Right atrium auricular region (tissue), 2 donors: ENCODE data around the gene ZNF385D. TPM values are rescaled to one million over a fixed set of nuclear protein-coding genes. Genes with fewer than 3 reads are reported as not detected.

ENCODE experiments used
- DNase-seq: peaks from one replicate; pipeline ENCODE4 v3.0.0-alpha.2; 2019; ENCODE audit warnings: low spot score
- H3K27ac ChIP-seq, 2 donors: fragments of 200-600 bp; sonication (generic); 1 replicate in 1 of 2; 2 replicates in 1 of 2; pipeline ENCODE4 v1.5.1; 2016 to 2019
- H3K27me3 ChIP-seq, 2 donors: fragments of 200-600 bp; sonication (generic); one replicate each; pipeline versions ENCODE4 v1.5.1 to v1.6.0; 2017 to 2019
- H3K36me3 ChIP-seq: fragments of 200-600 bp; sonication (generic); one replicate; pipeline ENCODE4 v1.5.1; 2016
- H3K4me1 ChIP-seq, 2 donors: fragments of 200-600 bp; sonication (generic); one replicate each; pipeline versions ENCODE4 v1.5.1 to v1.6.0; 2017 to 2019
- H3K4me3 ChIP-seq, 2 donors: fragments of 200-600 bp; sonication (generic); 1 replicate in 1 of 2; 2 replicates in 1 of 2; pipeline ENCODE4 v1.5.1; 2017 to 2019; ENCODE audit warnings: mild to moderate bottlenecking in 1 of 2, moderate library complexity in 1 of 2
- H3K9me3 ChIP-seq, 2 donors: fragments of 200-600 bp; sonication (generic); one replicate each; pipeline ENCODE4 v1.5.1; 2019
- total RNA-seq, 2 donors: library from RNA; depleted of rRNA; stranded (reverse); fragments of >200 nt; gene quantifications; one replicate each; pipeline ENCODE4 v1.1.0, GENCODE V29; 2016
- TF ChIP-seq, protein P1 (sequence below), 2 donors: fragments of 200-600 bp; sonication (generic); IDR thresholded peaks; one replicate each; pipeline ENCODE4 v1.5.1; 2019; ENCODE audit warnings: antibody characterized with exemption in 2 of 2

The ZNF385D gene
- total RNA-seq, 2 donors from 2014 or later, result 0.59 to 1.1 TPM

DNA sequence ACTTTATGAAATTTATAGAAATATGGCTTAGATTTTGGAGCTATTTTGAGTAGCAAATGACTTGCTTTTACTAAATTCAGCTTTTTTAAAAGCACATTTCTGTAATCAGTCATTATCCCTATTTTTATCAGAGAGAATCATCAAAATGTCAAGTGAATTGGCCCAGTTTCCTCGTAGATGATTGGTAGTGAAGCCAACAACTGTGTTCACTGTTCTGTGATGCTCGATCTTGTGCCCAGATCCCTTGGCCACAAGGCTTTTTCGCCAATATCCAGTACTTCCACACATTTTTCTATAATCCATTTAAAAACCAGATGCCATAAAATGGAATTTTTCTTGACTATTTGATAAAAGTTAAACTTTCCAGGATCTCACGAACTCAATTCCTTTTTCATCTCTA is 336.5 kb downstream of the ZNF385D start:
- no peaks in the 10 kb centered on the region for H3K4me1 ChIP-seq
- H3K27ac ChIP-seq, result no peak overlapping the region
- no peaks in the 10 kb centered on the region for H3K9me3 ChIP-seq
- TF ChIP-seq, protein P1, sequence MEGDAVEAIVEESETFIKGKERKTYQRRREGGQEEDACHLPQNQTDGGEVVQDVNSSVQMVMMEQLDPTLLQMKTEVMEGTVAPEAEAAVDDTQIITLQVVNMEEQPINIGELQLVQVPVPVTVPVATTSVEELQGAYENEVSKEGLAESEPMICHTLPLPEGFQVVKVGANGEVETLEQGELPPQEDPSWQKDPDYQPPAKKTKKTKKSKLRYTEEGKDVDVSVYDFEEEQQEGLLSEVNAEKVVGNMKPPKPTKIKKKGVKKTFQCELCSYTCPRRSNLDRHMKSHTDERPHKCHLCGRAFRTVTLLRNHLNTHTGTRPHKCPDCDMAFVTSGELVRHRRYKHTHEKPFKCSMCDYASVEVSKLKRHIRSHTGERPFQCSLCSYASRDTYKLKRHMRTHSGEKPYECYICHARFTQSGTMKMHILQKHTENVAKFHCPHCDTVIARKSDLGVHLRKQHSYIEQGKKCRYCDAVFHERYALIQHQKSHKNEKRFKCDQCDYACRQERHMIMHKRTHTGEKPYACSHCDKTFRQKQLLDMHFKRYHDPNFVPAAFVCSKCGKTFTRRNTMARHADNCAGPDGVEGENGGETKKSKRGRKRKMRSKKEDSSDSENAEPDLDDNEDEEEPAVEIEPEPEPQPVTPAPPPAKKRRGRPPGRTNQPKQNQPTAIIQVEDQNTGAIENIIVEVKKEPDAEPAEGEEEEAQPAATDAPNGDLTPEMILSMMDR (IDR thresholded peaks at IDR 0.05), result no peak
- no peak for DNase-seq
- H3K27me3 ChIP-seq, result no peaks in the 10 kb centered on the region
- H3K4me3 ChIP-seq, result no peak overlapping the region
- H3K36me3 ChIP-seq, result no peaks in the 10 kb centered on the region

DNA sequence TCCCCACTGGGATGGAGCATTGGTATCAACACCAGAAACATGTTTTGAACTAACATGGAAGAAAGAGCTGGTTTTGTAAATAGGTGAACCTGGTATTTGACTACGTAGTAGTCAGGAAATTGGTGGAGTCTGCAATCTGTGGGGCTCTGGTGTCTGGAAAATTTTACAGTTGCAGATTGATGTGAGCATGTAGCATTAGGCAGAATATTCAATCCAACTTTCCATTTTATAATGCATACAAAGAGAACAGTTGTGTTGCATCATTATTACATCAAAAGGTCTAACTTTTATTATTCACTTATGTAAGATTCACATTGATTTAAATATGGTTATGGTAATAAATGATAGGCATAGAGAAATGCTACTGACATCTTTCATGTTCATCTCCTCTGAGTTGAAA is 340.0 kb downstream of the ZNF385D start:
- Histone ChIP-seq H3K27me3 (no peaks in the 10 kb centered on the region), H3K4me3 (no peak overlapping the region), H3K4me1 (no peaks in the 10 kb centered on the region), H3K36me3 (no peaks in the 10 kb centered on the region), H3K27ac (no peak overlapping the region), H3K9me3 (no peaks in the 10 kb centered on the region)
- TF ChIP-seq, protein P1 (IDR thresholded peaks at IDR 0.05), result no peak
- DNase-seq, result no peak

DNA sequence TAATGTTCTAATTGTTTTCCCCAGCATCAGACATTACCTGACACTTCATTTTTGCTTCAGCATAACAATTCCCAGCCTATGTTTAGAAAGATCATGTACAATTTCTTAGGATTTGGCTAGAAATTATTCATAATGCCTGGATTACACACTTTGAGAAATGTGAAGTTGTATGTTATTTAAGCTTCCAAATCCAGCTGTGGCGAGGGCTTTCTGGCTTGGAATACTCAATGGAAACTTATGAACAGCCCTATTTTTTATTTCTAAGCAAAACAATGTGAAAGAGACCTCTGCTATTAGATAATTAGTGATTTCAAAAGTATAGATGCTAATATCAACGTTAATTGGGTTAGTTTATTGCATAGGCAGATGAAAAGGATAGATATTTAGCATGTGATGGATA is 341.6 kb downstream of the ZNF385D start:
- no peaks in the 10 kb centered on the region for H3K27me3 ChIP-seq
- no peak overlapping the region for H3K4me3 ChIP-seq
- H3K36me3 ChIP-seq, result no peaks in the 10 kb centered on the region
- no peak overlapping the region for H3K27ac ChIP-seq
- peaks cover 0 to 2% of the 10 kb centered on the region in 2 donors for H3K9me3 ChIP-seq
- TF ChIP-seq, protein P1 (IDR thresholded peaks at IDR 0.05), result no peak
- H3K4me1 ChIP-seq, result no peaks in the 10 kb centered on the region
- DNase-seq, result no peak

DNA sequence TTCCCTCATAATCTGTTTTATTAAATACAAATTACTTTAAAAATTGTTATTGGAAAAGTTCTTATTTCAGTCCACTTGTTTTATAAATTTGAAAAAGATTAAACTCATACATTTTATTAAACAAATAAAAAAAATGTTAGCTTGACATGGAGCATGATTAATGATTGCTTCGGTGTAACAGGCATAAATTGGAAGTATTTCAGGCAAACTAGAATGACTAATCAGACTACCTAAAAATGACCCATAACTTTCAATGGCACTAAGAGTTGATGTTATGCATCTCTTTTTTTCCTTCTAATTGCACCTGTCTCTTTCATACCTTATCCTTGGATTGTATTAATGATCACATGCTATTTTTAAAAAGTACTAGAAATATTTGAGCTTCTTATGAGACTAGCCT is 343.3 kb downstream of the ZNF385D start:
- H3K4me3 ChIP-seq, result no peak overlapping the region
- TF ChIP-seq, protein P1 (IDR thresholded peaks at IDR 0.05), result no peak
- peaks cover 0 to 6% of the 10 kb centered on the region in 2 donors for H3K9me3 ChIP-seq
- H3K4me1 ChIP-seq, result no peaks in the 10 kb centered on the region
- H3K27me3 ChIP-seq, result no peaks in the 10 kb centered on the region
- DNase-seq, result no peak
- H3K27ac ChIP-seq, result no peak overlapping the region
- H3K36me3 ChIP-seq, result no peaks in the 10 kb centered on the region

DNA sequence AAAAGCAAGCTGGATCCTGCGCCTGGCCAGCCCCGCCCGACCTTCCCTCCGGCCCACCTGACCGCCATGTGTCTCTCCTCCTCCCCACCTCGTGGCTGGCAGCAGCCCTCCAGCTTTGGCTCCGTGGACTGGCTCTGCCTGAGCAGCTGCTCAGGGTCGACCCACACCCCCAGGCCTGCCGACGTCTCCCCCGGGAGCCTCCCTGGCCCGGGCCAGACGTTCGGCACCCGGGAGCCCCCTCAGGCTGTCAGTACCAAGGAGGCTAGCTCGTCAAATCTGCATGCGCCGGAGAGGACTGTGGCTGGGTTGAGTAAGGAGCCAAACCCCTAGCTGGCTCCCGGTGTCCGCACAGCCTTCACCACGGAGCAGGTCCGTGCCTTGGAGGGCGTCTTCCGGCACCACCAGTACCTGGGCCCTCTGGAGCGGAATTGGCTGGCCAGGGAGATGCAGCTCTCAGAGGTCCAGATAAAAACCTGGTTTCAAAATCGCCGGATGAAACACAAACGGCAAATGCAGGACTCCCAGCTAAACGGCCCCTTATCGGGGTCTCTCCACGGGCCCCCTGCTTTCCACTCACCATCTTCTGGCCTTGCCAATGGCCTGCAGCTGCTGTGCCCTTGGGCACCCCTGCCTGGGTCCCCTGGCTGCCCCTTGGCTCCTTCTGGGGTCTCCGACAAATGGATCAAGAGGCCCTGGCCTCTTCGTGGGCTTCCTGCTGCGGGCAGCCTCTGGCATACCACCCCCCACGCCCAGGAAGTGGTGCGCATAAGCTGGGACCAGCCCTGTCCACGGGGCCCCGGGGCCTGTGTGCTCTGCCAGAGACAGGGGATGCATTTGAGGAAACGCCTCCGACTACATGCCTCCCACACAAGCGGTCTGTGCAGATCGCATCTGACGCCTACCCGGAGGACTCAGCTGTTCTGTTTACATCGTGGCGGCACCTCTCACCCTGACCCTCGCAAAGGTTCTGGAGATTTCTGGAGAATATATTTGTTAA is 345.0 kb downstream of the ZNF385D start:
- no peak overlapping the region for H3K27ac ChIP-seq
- no peaks in the 10 kb centered on the region for H3K36me3 ChIP-seq
- no peaks in the 10 kb centered on the region for H3K4me1 ChIP-seq
- no peaks in the 10 kb centered on the region for H3K27me3 ChIP-seq
- H3K9me3 ChIP-seq, result peaks cover 0 to 6% of the 10 kb centered on the region in 2 donors
- H3K4me3 ChIP-seq, result no peak overlapping the region
- DNase-seq, result no peak
- TF ChIP-seq, protein P1 (IDR thresholded peaks at IDR 0.05), result no peak
